GM12878 (cell line): ENCODE data around the gene PDRG1. TPM values are rescaled to one million over a fixed set of nuclear protein-coding genes. Genes with fewer than 3 reads are reported as not detected.

Experiments
- ATAC-seq: fragments of 200-7000 bp; cut with Tn5 transposase; 3 replicates; pipeline ENCODE4 v1.9.1; 2020; ENCODE audit warnings: mild to moderate bottlenecking, moderate library complexity
- BruUV-seq: library from RNA; stranded (reverse); fragments of 400-500 nt; replicated peaks from 2 replicates; lab custom pipeline; 2021; lab: Mats Ljungman, UMichigan
- CTCF ChIA-PET: fragments of 300-600 bp; sonication (Branson Sonifier 250); formaldehyde crosslinking; extraction: SDS; loops from one replicate; lab custom pipeline; 2021; ENCODE audit warnings: inconsistent platforms; lab: Yijun Ruan, JAX
- POLR2A ChIA-PET: fragments of 350-600 bp; formaldehyde crosslinking; extraction: SDS; loops from one replicate; lab custom pipeline; 2021; ENCODE audit warnings: inconsistent platforms; lab: Charles Lee
- RAD21 ChIA-PET: fragments of 300-600 bp; sonication (Branson Sonifier 250); formaldehyde crosslinking; loops from one replicate; lab custom pipeline; 2023; ENCODE audit warnings: antibody characterized with exemption; ENCODE audit not compliant: unreplicated experiment; lab: Charles Lee
- SMC1A ChIA-PET: fragments of 300-600 bp; sonication (Branson Sonifier 250); formaldehyde crosslinking; loops from one replicate; lab custom pipeline; 2023; ENCODE audit not compliant: unreplicated experiment, uncharacterized antibody; lab: Charles Lee
- DNase-seq: peaks from one replicate; pipeline ENCODE4 v3.0.0-alpha.2; 2011; ENCODE audit warnings: low read depth, low spot score
- FAIRE-seq: peaks from 3 replicates; lab custom pipeline; 2011; peaks lifted over from hg19 to GRCh38; lab: Jason Lieb, UNC
- H2AFZ ChIP-seq: 2 replicates; pipeline ENCODE4 v1.6.0; 2011; ENCODE audit warnings: low read depth, low read length, control low read depth; ENCODE audit not compliant: control insufficient read depth
- H3K27ac ChIP-seq: 2 replicates; pipeline ENCODE4 v1.5.1; 2011; ENCODE audit warnings: control low read depth; ENCODE audit not compliant: control insufficient read depth, insufficient read depth
- H3K27me3 ChIP-seq, 2 experiments: replicated peaks in 1 of 2; 2 replicates each; pipeline versions ENCODE4 v1.6.0 to v1.6.1; 2011; ENCODE audit warnings: low read length in 1 of 2; ENCODE audit not compliant: control insufficient read depth in 2 of 2, insufficient read depth in 2 of 2
- H3K36me3 ChIP-seq, 2 experiments: 2 replicates each; pipeline ENCODE4 v1.5.1; 2011; ENCODE audit warnings: low read length in 1 of 2; ENCODE audit not compliant: control insufficient read depth in 2 of 2, insufficient read depth in 2 of 2
- H3K4me1 ChIP-seq: 2 replicates; pipeline ENCODE4 v1.6.1; 2011; ENCODE audit warnings: mild to moderate bottlenecking, low read length, moderate library complexity, mixed read lengths; ENCODE audit not compliant: control insufficient read depth, insufficient read depth
- H3K4me2 ChIP-seq: 2 replicates; pipeline ENCODE4 v1.6.0; 2011; ENCODE audit warnings: control low read depth; ENCODE audit not compliant: control insufficient read depth, insufficient read depth
- H3K4me3 ChIP-seq: fragments of 200-600 bp; sonication (generic); 2 replicates; pipeline ENCODE4 v1.5.1; 2016
- H3K79me2 ChIP-seq: 2 replicates; pipeline ENCODE4 v1.6.0; 2011; ENCODE audit warnings: low read length; ENCODE audit not compliant: control insufficient read depth, insufficient read depth
- H3K9ac ChIP-seq: 2 replicates; pipeline ENCODE4 v1.8.0; 2011; ENCODE audit warnings: low read length, control low read depth, mixed read lengths; ENCODE audit not compliant: control insufficient read depth, insufficient read depth
- H3K9me3 ChIP-seq: replicated peaks from 3 replicates; pipeline ENCODE4 v1.5.1; 2011; ENCODE audit warnings: mild to moderate bottlenecking, low read length; ENCODE audit not compliant: control insufficient read depth, insufficient read depth
- H4K20me1 ChIP-seq: 2 replicates; pipeline ENCODE4 v1.6.0; 2011; ENCODE audit not compliant: control insufficient read depth, insufficient read depth
- CBX5 ChIP-seq: sonication (generic); IDR thresholded peaks from 2 replicates; pipeline ENCODE4 v1.6.1; 2016; ENCODE audit warnings: low read depth, moderate library complexity, mild to moderate bottlenecking, inconsistent platforms
- CEBPZ ChIP-seq: fragments of 150-350 bp; IDR thresholded peaks from 2 replicates; pipeline ENCODE4 v1.6.1; 2016; ENCODE audit warnings: low read depth, low read length
- EZH2 ChIP-seq: IDR thresholded peaks from 2 replicates; pipeline ENCODE4 v1.6.1; 2012; ENCODE audit warnings: low read depth, mild to moderate bottlenecking, control low read depth, inconsistent platforms, low read length, borderline replicate concordance; ENCODE audit not compliant: control insufficient read depth
- FOS ChIP-seq: IDR thresholded peaks from 3 replicates; pipeline ENCODE4 v1.6.1; 2011; ENCODE audit warnings: borderline replicate concordance; ENCODE audit not compliant: insufficient read length; ENCODE audit errors: extremely low read depth
- FOXM1 ChIP-seq: IDR thresholded peaks from 2 replicates; pipeline ENCODE4 v1.6.1; 2012; ENCODE audit warnings: low read depth, mild to moderate bottlenecking, inconsistent platforms, low read length, moderate library complexity
- HDAC6 ChIP-seq: fragments of 200-600 bp; sonication (generic); IDR thresholded peaks from one replicate; pipeline ENCODE4 v1.8.0; 2017; ENCODE audit warnings: antibody characterized with exemption; ENCODE audit not compliant: unreplicated experiment
- NFYB ChIP-seq: IDR thresholded peaks from 2 replicates; pipeline ENCODE4 v1.6.1; 2011; ENCODE audit warnings: low read depth, mild to moderate bottlenecking, low read length, improper control_type of control experiment, moderate library complexity; ENCODE audit not compliant: insufficient read depth
- PAX5 ChIP-seq: IDR thresholded peaks from 2 replicates; pipeline ENCODE4 v1.6.1; 2011; ENCODE audit warnings: low read depth, low read length, borderline replicate concordance
- POLR2AphosphoS5 ChIP-seq: IDR thresholded peaks from 2 replicates; pipeline ENCODE4 v1.6.1; 2011; ENCODE audit warnings: mild to moderate bottlenecking, low read length, inconsistent platforms
- SIX5 ChIP-seq: IDR thresholded peaks from 2 replicates; pipeline ENCODE4 v1.6.1; 2011; ENCODE audit warnings: mild to moderate bottlenecking, low read depth, low read length, moderate library complexity; ENCODE audit not compliant: severe bottlenecking
- USF1 ChIP-seq: IDR thresholded peaks from 2 replicates; pipeline ENCODE4 v1.6.1; 2011; ENCODE audit warnings: borderline replicate concordance, low read depth, mild to moderate bottlenecking, moderate library complexity, mixed read lengths, low read length; ENCODE audit not compliant: insufficient read depth; ENCODE audit errors: extremely low read length
- USF2 ChIP-seq: IDR thresholded peaks from 2 replicates; pipeline ENCODE4 v1.6.1; 2011; ENCODE audit warnings: low read depth, low read length, improper control_type of control experiment, borderline replicate concordance
- WGBS: methylation state at CpG from one replicate; pipeline ENCODE4 v1.1.6; 2016; ENCODE audit warnings: low lambda C conversion rate; ENCODE audit not compliant: insufficient replicate concordance, insufficient coverage; ENCODE audit errors: missing lambda C conversion rate; 5-methylcytosine and 5-hydroxymethylcytosine counted together
- in situ Hi-C: fragments of 300-500 bp; cut with MboI; formaldehyde crosslinking; loops from 9 replicates; pipeline ENCODE4 v1.14.3; 2018; ENCODE audit warnings: mixed read lengths
- intact Hi-C: fragments of 100-400 bp; cut with micrococcal nuclease; formaldehyde crosslinking; loops from one replicate; pipeline ENCODE4 v1.14.2; 2022; ENCODE audit not compliant: unreplicated experiment
- polyA plus RNA-seq, 11 experiments: library from polyadenylated mRNA; depleted of rRNA in 4 of 11; unstranded in 6 of 11; stranded (reverse) in 5 of 11; fragments of >200 nt; fragmentation: Nextera tagmentation in 4 of 11; fragmentation: Illumina TruSeq in 1 of 11; extraction: Ambion mirVana in 4 of 11; extraction: Trizol in 1 of 11; gene quantifications; 1 replicate in 1 of 11; 2 replicates in 10 of 11; pipeline versions ENCODE4 v1.2.1 to v1.2.3, GENCODE V29; 2011 to 2016; ENCODE audit warnings: inconsistent platforms in 2 of 11, missing spikeins in 2 of 11, low read depth in 1 of 11
- total RNA-seq, 4 experiments: library from RNA; depleted of rRNA in 3 of 4; stranded (reverse); fragments of >200 nt in 3 of 4; fragmentation: Illumina TruSeq in 1 of 4; extraction: Trizol in 1 of 4; gene quantifications; 2 replicates each; pipeline versions ENCODE4 v1.2.1 to v1.2.3, GENCODE V29; 2013 to 2021

PDRG1 gene
- total and polyA plus RNA-seq, 10 of the 15 experiments (the other 5 are each of a cell fraction or from before 2014, with no cell fraction given), result 11.1 to 55.8 (median 23.3) TPM

- no peak for DNase-seq
- POLR2A ChIA-PET, result interaction anchor here (1.4 kb wide), 1 partner anchor 9 kb away, joined by 4 read pairs; no protein-coding TSS in a partner anchor
These were observed 3.8 kb downstream of the PDRG1 start for GRCh38 chr20:31948008-31948407.

More at GRCh38 chr20:31948008-31948407, 3.8 kb downstream of the PDRG1 start:
- Histone ChIP-seq H3K4me1 (peaks cover 6% of the 10 kb centered on the region), H3K79me2 (peaks cover 23% of the 10 kb centered on the region), H3K9ac (no peak overlapping the region), H3K36me3 (peaks cover 31 to 33% of the 10 kb centered on the region in 2 experiments), H3K9me3 (peaks cover 2% of the 10 kb centered on the region; the same call in 1 of the 3 replicates), H2AFZ (no peak overlapping the region), H3K4me3 (no peak overlapping the region), H3K27me3 (no peaks in the 10 kb centered on the region)
- in situ Hi-C loops, result no loop called here
- intact Hi-C loops, result no loop called here
- 100% methylated on average over 2 of the region's 2 CpGs for WGBS
- no peak for ATAC-seq
- FAIRE-seq, result no peak
- RAD21 ChIA-PET, result interaction anchor here (0.7 to 11.9 kb wide), 4 partner anchors 84 to 127 kb away, joined by 3 to 248 read pairs (median 3); no protein-coding TSS in a partner anchor
- BruUV-seq, result no TSS peak
- CTCF ChIA-PET, result interaction anchor here (0.8 to 2.2 kb wide), 8 partner anchors 9 to 101 kb away, joined by 3 to 10 read pairs (median 4); no protein-coding TSS in a partner anchor
- TF ChIP-seq PAX5 (no peak), HDAC6 (no peak), FOS (no peak), POLR2AphosphoS5 (no peak), EZH2 (no peak), NFYB (peak; percentile 39; the same call in 1 of the 2 replicates), USF1 (peak; percentile 11), CBX5 (peak; percentile 34; the same call in 1 of the 2 replicates), FOXM1 (no peak), USF2 (peak; percentile 8; the same call in 1 of the 2 replicates), CEBPZ (no peak), SIX5 (no peak)
- TF ChIP-seq, all 136 proteins: peak for 4
- no peak overlapping the region for H3K4me2 ChIP-seq
- SMC1A ChIA-PET, result interaction anchor here (1.0 to 1.6 kb wide), 5 partner anchors 10 to 93 kb away, joined by 3 to 6 read pairs (median 4); no protein-coding TSS in a partner anchor
- 0 out of 2 replicates have a peak, but pooled peaks cover 2% of the 10 kb centered on the region for H4K20me1 ChIP-seq
- no peak overlapping the region for H3K27ac ChIP-seq
